GM12878 (cell line): ENCODE results near the gene SORCS1. TPM values are rescaled to one million over a fixed set of nuclear protein-coding genes. Genes with fewer than 3 reads are reported as not detected.

ENCODE experiments used
- ATAC-seq: fragments of 200-7000 bp; cut with Tn5 transposase; 3 replicates; pipeline ENCODE4 v1.9.1; 2020; ENCODE audit warnings: mild to moderate bottlenecking, moderate library complexity
- BruUV-seq: library from RNA; stranded (reverse); fragments of 400-500 nt; replicated peaks from 2 replicates; lab custom pipeline; 2021; lab: Mats Ljungman, UMichigan
- CTCF ChIA-PET: fragments of 300-600 bp; sonication (Branson Sonifier 250); formaldehyde crosslinking; extraction: SDS; loops from one replicate; lab custom pipeline; 2021; ENCODE audit warnings: inconsistent platforms; lab: Yijun Ruan, JAX
- POLR2A ChIA-PET: fragments of 350-600 bp; formaldehyde crosslinking; extraction: SDS; loops from one replicate; lab custom pipeline; 2021; ENCODE audit warnings: inconsistent platforms; lab: Charles Lee
- RAD21 ChIA-PET: fragments of 300-600 bp; sonication (Branson Sonifier 250); formaldehyde crosslinking; loops from one replicate; lab custom pipeline; 2023; ENCODE audit warnings: antibody characterized with exemption; ENCODE audit not compliant: unreplicated experiment; lab: Charles Lee
- SMC1A ChIA-PET: fragments of 300-600 bp; sonication (Branson Sonifier 250); formaldehyde crosslinking; loops from one replicate; lab custom pipeline; 2023; ENCODE audit not compliant: unreplicated experiment, uncharacterized antibody; lab: Charles Lee
- DNase-seq: peaks from one replicate; pipeline ENCODE4 v3.0.0-alpha.2; 2011; ENCODE audit warnings: low read depth, low spot score
- FAIRE-seq: peaks from 3 replicates; lab custom pipeline; 2011; peaks lifted over from hg19 to GRCh38; lab: Jason Lieb, UNC
- H2AFZ ChIP-seq: 2 replicates; pipeline ENCODE4 v1.6.0; 2011; ENCODE audit warnings: low read depth, low read length, control low read depth; ENCODE audit not compliant: control insufficient read depth
- H3K27ac ChIP-seq: 2 replicates; pipeline ENCODE4 v1.5.1; 2011; ENCODE audit warnings: control low read depth; ENCODE audit not compliant: control insufficient read depth, insufficient read depth
- H3K27me3 ChIP-seq, 2 experiments: replicated peaks in 1 of 2; 2 replicates each; pipeline versions ENCODE4 v1.6.0 to v1.6.1; 2011; ENCODE audit warnings: low read length in 1 of 2; ENCODE audit not compliant: control insufficient read depth in 2 of 2, insufficient read depth in 2 of 2
- H3K36me3 ChIP-seq, 2 experiments: 2 replicates each; pipeline ENCODE4 v1.5.1; 2011; ENCODE audit warnings: low read length in 1 of 2; ENCODE audit not compliant: control insufficient read depth in 2 of 2, insufficient read depth in 2 of 2
- H3K4me1 ChIP-seq: 2 replicates; pipeline ENCODE4 v1.6.1; 2011; ENCODE audit warnings: mild to moderate bottlenecking, low read length, moderate library complexity, mixed read lengths; ENCODE audit not compliant: control insufficient read depth, insufficient read depth
- H3K4me2 ChIP-seq: 2 replicates; pipeline ENCODE4 v1.6.0; 2011; ENCODE audit warnings: control low read depth; ENCODE audit not compliant: control insufficient read depth, insufficient read depth
- H3K4me3 ChIP-seq: fragments of 200-600 bp; sonication (generic); 2 replicates; pipeline ENCODE4 v1.5.1; 2016
- H3K79me2 ChIP-seq: 2 replicates; pipeline ENCODE4 v1.6.0; 2011; ENCODE audit warnings: low read length; ENCODE audit not compliant: control insufficient read depth, insufficient read depth
- H3K9ac ChIP-seq: 2 replicates; pipeline ENCODE4 v1.8.0; 2011; ENCODE audit warnings: low read length, control low read depth, mixed read lengths; ENCODE audit not compliant: control insufficient read depth, insufficient read depth
- H3K9me3 ChIP-seq: replicated peaks from 3 replicates; pipeline ENCODE4 v1.5.1; 2011; ENCODE audit warnings: mild to moderate bottlenecking, low read length; ENCODE audit not compliant: control insufficient read depth, insufficient read depth
- H4K20me1 ChIP-seq: 2 replicates; pipeline ENCODE4 v1.6.0; 2011; ENCODE audit not compliant: control insufficient read depth, insufficient read depth
- ATF7 ChIP-seq: fragments of 450-650 bp; IDR thresholded peaks from 2 replicates; pipeline ENCODE4 v1.6.1; 2016; ENCODE audit warnings: low read depth, mild to moderate bottlenecking
- CBX3 ChIP-seq: fragments of 200-600 bp; sonication (generic); IDR thresholded peaks from 2 replicates; pipeline ENCODE4 v1.6.1; 2016; ENCODE audit warnings: low read depth, borderline replicate concordance
- CHD4 ChIP-seq: fragments of 200-600 bp; sonication (generic); IDR thresholded peaks from 2 replicates; pipeline ENCODE4 v1.6.1; 2016; ENCODE audit warnings: mild to moderate bottlenecking
- CREB1 ChIP-seq: IDR thresholded peaks from 2 replicates; pipeline ENCODE4 v1.6.1; 2012; ENCODE audit warnings: low read depth, mild to moderate bottlenecking, inconsistent platforms
- FOS ChIP-seq: IDR thresholded peaks from 3 replicates; pipeline ENCODE4 v1.6.1; 2011; ENCODE audit warnings: borderline replicate concordance; ENCODE audit not compliant: insufficient read length; ENCODE audit errors: extremely low read depth
- HCFC1 ChIP-seq: fragments of 150-350 bp; IDR thresholded peaks from 2 replicates; pipeline ENCODE4 v1.6.1; 2014; ENCODE audit warnings: low read length
- HDGF ChIP-seq: fragments of 450-650 bp; IDR thresholded peaks from 2 replicates; pipeline ENCODE4 v1.6.1; 2016; ENCODE audit warnings: antibody characterized with exemption
- JUND ChIP-seq: IDR thresholded peaks from 2 replicates; pipeline ENCODE4 v1.6.1; 2012; ENCODE audit warnings: low read depth, mild to moderate bottlenecking, low read length, improper control_type of control experiment, moderate library complexity
- LARP7 ChIP-seq: fragments of 450-650 bp; IDR thresholded peaks from 2 replicates; pipeline ENCODE4 v1.6.1; 2017; ENCODE audit warnings: mild to moderate bottlenecking
- NFXL1 ChIP-seq: fragments of 450-650 bp; IDR thresholded peaks from 2 replicates; pipeline ENCODE4 v1.6.1; 2017; ENCODE audit warnings: antibody characterized with exemption, mild to moderate bottlenecking, borderline replicate concordance
- POU2F2 ChIP-seq: IDR thresholded peaks from 3 replicates; pipeline ENCODE4 v1.6.1; 2011; ENCODE audit warnings: low read depth, mild to moderate bottlenecking, low read length, borderline replicate concordance
- RAD51 ChIP-seq: fragments of 450-650 bp; IDR thresholded peaks from 2 replicates; pipeline ENCODE4 v1.6.1; 2016; ENCODE audit warnings: moderate library complexity, mild to moderate bottlenecking, inconsistent platforms
- RCOR1 ChIP-seq: conservative IDR thresholded peaks from 2 replicates; pipeline ENCODE4 v1.6.1; 2012; ENCODE audit warnings: low read depth, low read length, improper control_type of control experiment
- RELA ChIP-seq: fragments of 450-650 bp; IDR thresholded peaks from 2 replicates; pipeline ENCODE4 v1.8.0; 2014; ENCODE audit warnings: borderline replicate concordance; ENCODE audit not compliant: partially characterized antibody
- RUNX3 ChIP-seq: IDR thresholded peaks from 2 replicates; pipeline ENCODE4 v1.6.1; 2012; ENCODE audit warnings: low read length, inconsistent platforms
- TCF12 ChIP-seq: IDR thresholded peaks from 2 replicates; pipeline ENCODE4 v1.6.1; 2011; ENCODE audit warnings: low read depth, mild to moderate bottlenecking, low read length
- WRNIP1 ChIP-seq: IDR thresholded peaks from 2 replicates; pipeline ENCODE4 v1.6.1; 2011; ENCODE audit warnings: low read depth, low read length, improper control_type of control experiment, borderline replicate concordance
- ZNF217 ChIP-seq: fragments of 450-650 bp; IDR thresholded peaks from 2 replicates; pipeline ENCODE4 v1.6.1; 2017; ENCODE audit warnings: antibody characterized with exemption, mild to moderate bottlenecking
- in situ Hi-C: fragments of 300-500 bp; cut with MboI; formaldehyde crosslinking; loops from 9 replicates; pipeline ENCODE4 v1.14.3; 2018; ENCODE audit warnings: mixed read lengths
- intact Hi-C: fragments of 100-400 bp; cut with micrococcal nuclease; formaldehyde crosslinking; loops from one replicate; pipeline ENCODE4 v1.14.2; 2022; ENCODE audit not compliant: unreplicated experiment
- polyA plus RNA-seq, 11 experiments: library from polyadenylated mRNA; depleted of rRNA in 4 of 11; unstranded in 6 of 11; stranded (reverse) in 5 of 11; fragments of >200 nt; fragmentation: Nextera tagmentation in 4 of 11; fragmentation: Illumina TruSeq in 1 of 11; extraction: Ambion mirVana in 4 of 11; extraction: Trizol in 1 of 11; gene quantifications; 1 replicate in 1 of 11; 2 replicates in 10 of 11; pipeline versions ENCODE4 v1.2.1 to v1.2.3, GENCODE V29; 2011 to 2016; ENCODE audit warnings: inconsistent platforms in 2 of 11, missing spikeins in 2 of 11, low read depth in 1 of 11
- total RNA-seq, 4 experiments: library from RNA; depleted of rRNA in 3 of 4; stranded (reverse); fragments of >200 nt in 3 of 4; fragmentation: Illumina TruSeq in 1 of 4; extraction: Trizol in 1 of 4; gene quantifications; 2 replicates each; pipeline versions ENCODE4 v1.2.1 to v1.2.3, GENCODE V29; 2013 to 2021
- TF ChIP-seq, protein P1 (sequence below): fragments of 450-650 bp; IDR thresholded peaks from 2 replicates; pipeline ENCODE4 v1.6.1; 2017; ENCODE audit warnings: antibody characterized with exemption, mild to moderate bottlenecking, moderate library complexity
- TF ChIP-seq, protein P2 (sequence below): IDR thresholded peaks from 2 replicates; pipeline ENCODE4 v1.6.1; 2012; ENCODE audit warnings: low read depth, low read length, improper control_type of control experiment
- TF ChIP-seq, protein P3 (sequence below): IDR thresholded peaks from 2 replicates; pipeline ENCODE4 v1.6.1; 2011; ENCODE audit warnings: low read depth, low read length, improper control_type of control experiment, borderline replicate concordance

The SORCS1 gene
- total and polyA plus RNA-seq, 10 of the 15 experiments (the other 5 are each of a cell fraction or from before 2014, with no cell fraction given): 0.02 to 9.6 (median 0.06) TPM; not detected in 3

DNA sequence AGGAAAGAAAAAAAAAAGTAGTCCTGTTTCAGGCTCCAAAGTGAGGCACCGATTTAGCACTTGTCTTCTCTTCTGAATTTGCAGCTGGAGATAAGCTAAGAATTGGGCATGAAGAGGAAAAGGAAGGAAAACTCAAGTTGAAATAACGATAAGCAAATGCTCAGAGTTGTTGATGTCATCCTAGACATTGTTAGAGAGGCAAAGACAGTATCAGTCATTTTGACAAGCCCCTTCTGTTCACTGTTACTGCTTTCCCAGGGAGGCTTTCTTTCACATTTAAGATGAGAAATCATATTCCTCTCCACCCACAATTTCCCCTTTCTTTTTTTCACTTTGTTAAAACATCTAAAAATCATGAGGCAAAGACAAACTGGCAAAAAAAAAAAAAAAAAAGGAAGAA is 41.8 kb downstream of the SORCS1 start (continued):
- no peak for TF ChIP-seq NFXL1

DNA sequence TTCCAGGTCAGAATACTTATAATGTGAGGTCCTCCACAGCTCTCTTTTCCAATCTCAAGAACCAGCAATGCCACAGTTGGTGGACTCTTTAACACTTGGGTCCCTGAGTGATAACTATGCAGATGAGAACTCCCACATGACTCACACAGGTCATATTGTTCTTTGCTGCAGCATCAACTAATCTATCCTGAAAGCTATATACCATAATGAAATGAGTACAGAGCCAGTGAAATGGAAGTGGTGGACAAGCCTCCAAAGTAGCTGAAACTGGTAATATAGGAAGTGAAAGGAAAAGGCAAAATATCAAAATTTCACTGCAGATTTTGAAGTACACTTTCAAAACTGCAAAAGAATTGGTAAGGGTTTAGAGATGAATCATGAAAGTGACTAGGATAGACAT is 45.6 kb downstream of the SORCS1 start:
- DNase-seq (no peak), FAIRE-seq (no peak), ATAC-seq (peak; percentile 82)
- Histone ChIP-seq H3K27me3 (no peaks in the 10 kb centered on the region), H4K20me1 (no peaks in the 10 kb centered on the region), H3K9me3 (no peaks in the 10 kb centered on the region), H3K4me1 (no peaks in the 10 kb centered on the region), H2AFZ (no peak overlapping the region), H3K4me2 (no peak overlapping the region), H3K79me2 (no peaks in the 10 kb centered on the region), H3K4me3 (no peak overlapping the region), H3K9ac (no peak overlapping the region), H3K27ac (no peak overlapping the region), H3K36me3 (no peaks in the 10 kb centered on the region)
- intact Hi-C loops (no loop called here), in situ Hi-C loops (no loop called here)
- CTCF ChIA-PET: interaction anchor here (0.8 kb wide), 1 partner anchor 406 kb away, joined by 3 read pairs; no protein-coding TSS in a partner anchor
- TF ChIP-seq RELA: no peak
- no peak for TF ChIP-seq CHD4
- no peak for TF ChIP-seq WRNIP1
- TF ChIP-seq ZNF217: no peak
- TF ChIP-seq, protein P1, sequence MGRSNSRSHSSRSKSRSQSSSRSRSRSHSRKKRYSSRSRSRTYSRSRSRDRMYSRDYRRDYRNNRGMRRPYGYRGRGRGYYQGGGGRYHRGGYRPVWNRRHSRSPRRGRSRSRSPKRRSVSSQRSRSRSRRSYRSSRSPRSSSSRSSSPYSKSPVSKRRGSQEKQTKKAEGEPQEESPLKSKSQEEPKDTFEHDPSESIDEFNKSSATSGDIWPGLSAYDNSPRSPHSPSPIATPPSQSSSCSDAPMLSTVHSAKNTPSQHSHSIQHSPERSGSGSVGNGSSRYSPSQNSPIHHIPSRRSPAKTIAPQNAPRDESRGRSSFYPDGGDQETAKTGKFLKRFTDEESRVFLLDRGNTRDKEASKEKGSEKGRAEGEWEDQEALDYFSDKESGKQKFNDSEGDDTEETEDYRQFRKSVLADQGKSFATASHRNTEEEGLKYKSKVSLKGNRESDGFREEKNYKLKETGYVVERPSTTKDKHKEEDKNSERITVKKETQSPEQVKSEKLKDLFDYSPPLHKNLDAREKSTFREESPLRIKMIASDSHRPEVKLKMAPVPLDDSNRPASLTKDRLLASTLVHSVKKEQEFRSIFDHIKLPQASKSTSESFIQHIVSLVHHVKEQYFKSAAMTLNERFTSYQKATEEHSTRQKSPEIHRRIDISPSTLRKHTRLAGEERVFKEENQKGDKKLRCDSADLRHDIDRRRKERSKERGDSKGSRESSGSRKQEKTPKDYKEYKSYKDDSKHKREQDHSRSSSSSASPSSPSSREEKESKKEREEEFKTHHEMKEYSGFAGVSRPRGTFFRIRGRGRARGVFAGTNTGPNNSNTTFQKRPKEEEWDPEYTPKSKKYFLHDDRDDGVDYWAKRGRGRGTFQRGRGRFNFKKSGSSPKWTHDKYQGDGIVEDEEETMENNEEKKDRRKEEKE: no peak
- TF ChIP-seq, protein P2, sequence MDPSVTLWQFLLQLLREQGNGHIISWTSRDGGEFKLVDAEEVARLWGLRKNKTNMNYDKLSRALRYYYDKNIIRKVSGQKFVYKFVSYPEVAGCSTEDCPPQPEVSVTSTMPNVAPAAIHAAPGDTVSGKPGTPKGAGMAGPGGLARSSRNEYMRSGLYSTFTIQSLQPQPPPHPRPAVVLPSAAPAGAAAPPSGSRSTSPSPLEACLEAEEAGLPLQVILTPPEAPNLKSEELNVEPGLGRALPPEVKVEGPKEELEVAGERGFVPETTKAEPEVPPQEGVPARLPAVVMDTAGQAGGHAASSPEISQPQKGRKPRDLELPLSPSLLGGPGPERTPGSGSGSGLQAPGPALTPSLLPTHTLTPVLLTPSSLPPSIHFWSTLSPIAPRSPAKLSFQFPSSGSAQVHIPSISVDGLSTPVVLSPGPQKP: no peak
- no peak for TF ChIP-seq RUNX3
- TF ChIP-seq RAD51: no peak
- no peak for TF ChIP-seq HCFC1
- no peak for TF ChIP-seq ATF7
- TF ChIP-seq, protein P3, sequence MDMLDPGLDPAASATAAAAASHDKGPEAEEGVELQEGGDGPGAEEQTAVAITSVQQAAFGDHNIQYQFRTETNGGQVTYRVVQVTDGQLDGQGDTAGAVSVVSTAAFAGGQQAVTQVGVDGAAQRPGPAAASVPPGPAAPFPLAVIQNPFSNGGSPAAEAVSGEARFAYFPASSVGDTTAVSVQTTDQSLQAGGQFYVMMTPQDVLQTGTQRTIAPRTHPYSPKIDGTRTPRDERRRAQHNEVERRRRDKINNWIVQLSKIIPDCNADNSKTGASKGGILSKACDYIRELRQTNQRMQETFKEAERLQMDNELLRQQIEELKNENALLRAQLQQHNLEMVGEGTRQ: no peak
- no peak for TF ChIP-seq JUND
- TF ChIP-seq RCOR1: no peak
- no peak for TF ChIP-seq CBX3
- no peak for TF ChIP-seq CREB1
- no peak for TF ChIP-seq LARP7
- no peak for TF ChIP-seq POU2F2
- no peak for TF ChIP-seq FOS
- TF ChIP-seq TCF12: no peak
- TF ChIP-seq HDGF: no peak
- BruUV-seq: no TSS peak
- POLR2A ChIA-PET: no interaction called here
- SMC1A ChIA-PET: interaction anchor here (0.7 to 1.5 kb wide), 3 partner anchors 11 to 499 kb away, joined by 3 to 4 read pairs (median 3); no protein-coding TSS in a partner anchor
- RAD21 ChIA-PET: no interaction called here
